ENCODE measurements around the gene USH1G.

DNA sequence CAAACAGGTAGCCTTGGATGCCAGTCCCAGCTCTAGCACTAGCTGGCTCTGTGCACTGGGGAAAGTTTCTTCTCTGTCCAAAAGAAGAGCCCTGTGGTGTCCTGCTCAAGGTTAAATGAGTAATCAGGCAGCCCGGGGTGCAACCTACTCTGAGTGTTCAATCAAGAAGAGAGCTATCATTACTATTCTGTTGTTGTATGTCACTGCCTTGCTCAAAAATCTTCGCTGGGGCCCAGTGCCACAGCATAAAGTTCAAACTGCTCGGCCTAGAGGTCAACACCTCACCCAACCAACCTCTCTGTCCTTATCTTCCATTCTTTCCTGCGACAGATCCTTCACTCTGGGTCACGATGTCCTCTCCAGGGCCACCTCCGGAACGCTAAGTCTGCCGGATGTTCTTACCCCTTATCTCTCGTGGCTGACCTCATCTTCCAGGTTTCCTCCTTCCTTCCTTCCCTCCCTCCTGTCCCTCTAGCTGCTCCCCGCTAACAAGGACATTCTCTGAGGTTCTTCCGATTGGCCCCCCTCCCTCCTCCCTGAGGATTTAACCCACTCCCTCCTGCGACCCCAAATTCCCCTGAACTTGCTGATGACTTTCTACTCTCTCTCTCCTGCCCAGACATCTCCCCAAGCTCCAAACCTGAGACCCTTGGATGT lies 54.7 kb downstream of the USH1G start:
- TF ChIP-seq POLR2A (IDR thresholded peaks at IDR 0.05) = peak in 1 of 2 donors; percentile 59
- TF ChIP-seq, protein P1, sequence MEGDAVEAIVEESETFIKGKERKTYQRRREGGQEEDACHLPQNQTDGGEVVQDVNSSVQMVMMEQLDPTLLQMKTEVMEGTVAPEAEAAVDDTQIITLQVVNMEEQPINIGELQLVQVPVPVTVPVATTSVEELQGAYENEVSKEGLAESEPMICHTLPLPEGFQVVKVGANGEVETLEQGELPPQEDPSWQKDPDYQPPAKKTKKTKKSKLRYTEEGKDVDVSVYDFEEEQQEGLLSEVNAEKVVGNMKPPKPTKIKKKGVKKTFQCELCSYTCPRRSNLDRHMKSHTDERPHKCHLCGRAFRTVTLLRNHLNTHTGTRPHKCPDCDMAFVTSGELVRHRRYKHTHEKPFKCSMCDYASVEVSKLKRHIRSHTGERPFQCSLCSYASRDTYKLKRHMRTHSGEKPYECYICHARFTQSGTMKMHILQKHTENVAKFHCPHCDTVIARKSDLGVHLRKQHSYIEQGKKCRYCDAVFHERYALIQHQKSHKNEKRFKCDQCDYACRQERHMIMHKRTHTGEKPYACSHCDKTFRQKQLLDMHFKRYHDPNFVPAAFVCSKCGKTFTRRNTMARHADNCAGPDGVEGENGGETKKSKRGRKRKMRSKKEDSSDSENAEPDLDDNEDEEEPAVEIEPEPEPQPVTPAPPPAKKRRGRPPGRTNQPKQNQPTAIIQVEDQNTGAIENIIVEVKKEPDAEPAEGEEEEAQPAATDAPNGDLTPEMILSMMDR (IDR thresholded peaks at IDR 0.05) = no peak

Measured in adrenal gland (tissue), 5 donors.